CD4-positive, alpha-beta T cell (primary cell): ENCODE data around the gene MRPS24. TPM values are rescaled to one million over a fixed set of nuclear protein-coding genes. Genes with fewer than 3 reads are reported as not detected.

Experiments used
- ATAC-seq: fragments of 200-7000 bp; cut with Tn5 transposase; one replicate; pipeline ENCODE4 v1.10.0; 2022; ENCODE audit warnings: mild to moderate bottlenecking; ENCODE audit not compliant: poor library complexity
- CTCF ChIA-PET: fragments of 350-600 bp; sonication (Branson Sonifier 250); formaldehyde crosslinking; loops from one replicate; lab custom pipeline; 2021; ENCODE audit warnings: antibody characterized with exemption, inconsistent platforms; lab: Charles Lee
- POLR2A ChIA-PET: fragments of 350-600 bp; sonication (Branson Sonifier 250); formaldehyde crosslinking; loops from one replicate; lab custom pipeline; 2021; ENCODE audit warnings: antibody characterized with exemption, inconsistent platforms; lab: Charles Lee
- DNase-seq, 14 experiments: peaks; one replicate each; pipeline ENCODE4 v3.0.0-alpha.2; 2013 to 2020; ENCODE audit warnings: mixed read lengths in 2 of 14
- H3K27ac ChIP-seq, 2 donors: one replicate each; pipeline versions ENCODE4 v1.5.1 to v1.7.0; 2013; ENCODE audit warnings: low read length in 2 of 2, low read depth in 1 of 2, mild to moderate bottlenecking in 1 of 2
- H3K27me3 ChIP-seq, 2 experiments: 1 replicate in 1 of 2; 2 replicates in 1 of 2; pipeline versions ENCODE4 v1.6.1 to v1.7.0; 2013; ENCODE audit warnings: low read length in 2 of 2, control low read depth in 1 of 2, mild to moderate bottlenecking in 1 of 2, moderate library complexity in 1 of 2; ENCODE audit not compliant: insufficient read depth in 2 of 2, control insufficient read depth in 1 of 2
- H3K36me3 ChIP-seq: one replicate; pipeline ENCODE4 v1.6.1; 2013; ENCODE audit warnings: low read length, control low read depth; ENCODE audit not compliant: insufficient read depth
- H3K4me1 ChIP-seq: one replicate; pipeline ENCODE4 v1.6.1; 2013; ENCODE audit warnings: low read length, control low read depth; ENCODE audit not compliant: insufficient read depth
- H3K4me3 ChIP-seq: one replicate; pipeline ENCODE4 v1.5.1; 2013; ENCODE audit warnings: mild to moderate bottlenecking, low read length, moderate library complexity
- H3K9me3 ChIP-seq, 2 experiments: 1 replicate in 1 of 2; 2 replicates in 1 of 2; pipeline versions ENCODE4 v1.6.1 to v1.7.0; 2013; ENCODE audit warnings: low read length in 2 of 2, mild to moderate bottlenecking in 2 of 2, control low read depth in 1 of 2, moderate library complexity in 1 of 2; ENCODE audit not compliant: control insufficient read depth in 1 of 2, insufficient read depth in 1 of 2
- H3K27ac Mint-ChIP-seq: one replicate; pipeline ENCODE4 v1.8.0; 2020; ENCODE audit warnings: mixed read lengths
- H3K27me3 Mint-ChIP-seq: one replicate; pipeline ENCODE4 v1.8.0; 2021; ENCODE audit warnings: mixed read lengths
- H3K36me3 Mint-ChIP-seq: one replicate; pipeline ENCODE4 v1.8.0; 2021; ENCODE audit warnings: low read depth, mixed read lengths
- H3K4me1 Mint-ChIP-seq: one replicate; pipeline ENCODE4 v1.8.0; 2021; ENCODE audit warnings: low read depth, mixed read lengths
- H3K4me3 Mint-ChIP-seq: one replicate; pipeline ENCODE4 v1.8.0; 2020; ENCODE audit warnings: mild to moderate bottlenecking, mixed read lengths
- H3K9me3 Mint-ChIP-seq: one replicate; pipeline ENCODE4 v1.8.0; 2020; ENCODE audit warnings: mixed read lengths
- CTCF ChIP-seq: fragments of 200-600 bp; IDR thresholded peaks from one replicate; pipeline ENCODE4 v1.8.0; 2022; ENCODE audit warnings: antibody characterized with exemption, mild to moderate bottlenecking
- intact Hi-C, 2 experiments: fragments of 100-400 bp; cut with DNase I in 1 of 2; cut with micrococcal nuclease in 1 of 2; formaldehyde crosslinking; loops; one replicate each; pipeline versions ENCODE4 v1.15.1 to v1.9.0; 2023 to 2025; cut with DNase I, micrococcal nuclease
- polyA plus RNA-seq, 2 donors: library from polyadenylated mRNA; unstranded; fragments of 120-200 nt; gene quantifications; one replicate each; pipeline ENCODE4 v1.2.1, GENCODE V29; 2013
- total RNA-seq, 174 experiments: library from RNA in 2 of 174; stranded (reverse) in 2 of 174; gene quantifications; one replicate each; pipeline ENCODE4 v1.2.3 and lab custom pipeline; 2021 to 2026

MRPS24 gene
- total RNA-seq (10 to 100 TPM; 63.1 to 69.7 TPM), total RNA-seq (lab: John Stamatoyannopoulos, UW) (0.73 to 4.8 (median 1.9) reads per million in 172 experiments)
- 63.6 TPM for polyA plus RNA-seq (2013, experiment 1 of 2)
- polyA plus RNA-seq (2013, experiment 2 of 2), result 63.7 TPM

- H3K9me3 ChIP-seq, result no peaks in the 10 kb centered on the region
- peak within 1 kb of the TSS; percentile 92 for H3K4me3 Mint-ChIP-seq
- CTCF ChIA-PET, result interaction anchor here (0.6 to 1.1 kb wide), 2 partner anchors 30 to 287 kb away, joined by 3 to 4 read pairs; partner anchors contain the start of gene STK17A
- intact Hi-C loops, result loop anchor here in 1 of 2 experiments (5.0 kb wide), 1 partner anchor 38 kb away; the partner anchor contains the start of gene URGCP
- DNase-seq (peak; percentile 92 to 99 (median 95)), ATAC-seq (peak; percentile 98)
- peaks cover 26% of the 10 kb centered on the region for H3K4me1 Mint-ChIP-seq
- peak within 1 kb of the TSS; percentile 58 to 68 for H3K27ac ChIP-seq
- TF ChIP-seq CTCF, result no peak
- POLR2A ChIA-PET, result interaction anchor here (0.6 to 1.8 kb wide), 17 partner anchors 9 to 1016 kb away, joined by 3 to 17 read pairs (median 3); partner anchors contain the start of genes BLVRA, DBNL, DDX56 and MRPL32
- H3K4me3 ChIP-seq, result peak within 1 kb of the TSS; percentile 70
- no peaks in the 10 kb centered on the region for H3K27me3 ChIP-seq
- peaks cover 46% of the 10 kb centered on the region for H3K36me3 Mint-ChIP-seq
- H3K27me3 Mint-ChIP-seq, result no peaks in the 10 kb centered on the region
- peaks cover 23% of the 10 kb centered on the region for H3K36me3 ChIP-seq
- H3K9me3 Mint-ChIP-seq, result no peaks in the 10 kb centered on the region
- peak within 1 kb of the TSS; percentile 90 for H3K27ac Mint-ChIP-seq
- H3K4me1 ChIP-seq, result peaks cover 20% of the 10 kb centered on the region
These were observed at the start of gene MRPS24 for GRCh38 chr7:43869006-43869866. Gene MRPS24 (minus strand): TSS chr7:43869517. CDS start chr7:43869495, 22 bp downstream.

- POLR2A ChIA-PET, result no interaction called here
- TF ChIP-seq CTCF, result no peak
- no peak for DNase-seq
- intact Hi-C loops, result no loop called here
- Mint-ChIP-seq H3K9me3 (no peaks in the 10 kb centered on the region), H3K36me3 (peaks cover 17% of the 10 kb centered on the region), H3K4me1 (peaks cover 6% of the 10 kb centered on the region), H3K27me3 (no peaks in the 10 kb centered on the region), H3K4me3 (no peak overlapping the region), H3K27ac (no peak overlapping the region)
- H3K9me3 ChIP-seq, result no peaks in the 10 kb centered on the region
- H3K4me3 ChIP-seq, result no peak overlapping the region
- peaks cover 9% of the 10 kb centered on the region for H3K36me3 ChIP-seq
- no peaks in the 10 kb centered on the region for H3K27me3 ChIP-seq
- H3K4me1 ChIP-seq, result no peaks in the 10 kb centered on the region
- no peak overlapping the region for H3K27ac ChIP-seq
- ATAC-seq, result no peak
- CTCF ChIA-PET, result no interaction called here
These were observed 46.6 kb upstream of the MRPS24 start for GRCh38 chr7:43915907-43916306.

- Histone ChIP-seq H3K27me3 (no peaks in the 10 kb centered on the region), H3K9me3 (no peaks in the 10 kb centered on the region), H3K36me3 (peaks cover 9% of the 10 kb centered on the region), H3K4me3 (no peak overlapping the region), H3K27ac (no peak overlapping the region), H3K4me1 (no peaks in the 10 kb centered on the region)
- H3K9me3 Mint-ChIP-seq, result no peaks in the 10 kb centered on the region
- no peak for ATAC-seq
- intact Hi-C loops, result no loop called here
- H3K27me3 Mint-ChIP-seq, result no peaks in the 10 kb centered on the region
- no peak overlapping the region for H3K27ac Mint-ChIP-seq
- no peak overlapping the region for H3K4me3 Mint-ChIP-seq
- peaks cover 15% of the 10 kb centered on the region for H3K36me3 Mint-ChIP-seq
- DNase-seq, result no peak
- CTCF ChIA-PET, result no interaction called here
- POLR2A ChIA-PET, result no interaction called here
- H3K4me1 Mint-ChIP-seq, result peaks cover 4% of the 10 kb centered on the region
- TF ChIP-seq CTCF, result no peak
These were observed 45.5 kb upstream of the MRPS24 start for GRCh38 chr7:43914795-43915194.
